Stimulated activated memory B cell treated with anti-CD40 and anti-IgM and Interleukin-4, amounts not matched to agents 10 μg/mL and 1 μg/mL and 100 μg/mL, for 72 hours (primary cell): ENCODE measurements around the gene BPIFB3.

Experiments
- ATAC-seq: fragments of 150-1000 bp; cut with Tn5 transposase; 2 replicates; pipeline ENCODE4 v1.10.0; 2021
- H3K27ac Mint-ChIP-seq: one replicate; pipeline ENCODE4 v1.8.0; 2022; ENCODE audit warnings: mild to moderate bottlenecking, mixed read lengths
- H3K27me3 Mint-ChIP-seq: one replicate; pipeline ENCODE4 v1.8.0; 2022; ENCODE audit warnings: mixed read lengths
- H3K36me3 Mint-ChIP-seq: one replicate; pipeline ENCODE4 v1.8.0; 2022; ENCODE audit warnings: mixed read lengths
- H3K4me1 Mint-ChIP-seq: one replicate; pipeline ENCODE4 v1.8.0; 2022; ENCODE audit warnings: mixed read lengths
- H3K4me3 Mint-ChIP-seq: one replicate; pipeline ENCODE4 v1.8.0; 2022; ENCODE audit warnings: mild to moderate bottlenecking, moderate library complexity, mixed read lengths
- H3K9me3 Mint-ChIP-seq: one replicate; pipeline ENCODE4 v1.8.0; 2022; ENCODE audit warnings: mixed read lengths

Gene BPIFB3

GRCh38 chr20:33012327-33013189 is 41.1 kb upstream of the BPIFB3 start:
- Mint-ChIP-seq H3K36me3 (no peaks in the 10 kb centered on the region), H3K4me3 (no peak overlapping the region), H3K4me1 (peaks cover 8% of the 10 kb centered on the region), H3K27me3 (peaks cover 17% of the 10 kb centered on the region), H3K27ac (no peak overlapping the region), H3K9me3 (no peaks in the 10 kb centered on the region)
- no peak for ATAC-seq

GRCh38 chr20:33013701-33014326 is 39.9 kb upstream of the BPIFB3 start:
- Mint-ChIP-seq H3K9me3 (no peaks in the 10 kb centered on the region), H3K27ac (no peak overlapping the region), H3K4me3 (no peak overlapping the region), H3K4me1 (peaks cover 6% of the 10 kb centered on the region), H3K27me3 (peaks cover 17% of the 10 kb centered on the region), H3K36me3 (no peaks in the 10 kb centered on the region)
- ATAC-seq: no peak

- H3K4me3 Mint-ChIP-seq: no peak overlapping the region
- H3K27ac Mint-ChIP-seq: no peak overlapping the region
- no peak for ATAC-seq
- H3K27me3 Mint-ChIP-seq: peaks cover 17% of the 10 kb centered on the region
- no peaks in the 10 kb centered on the region for H3K9me3 Mint-ChIP-seq
- H3K4me1 Mint-ChIP-seq: no peaks in the 10 kb centered on the region
- H3K36me3 Mint-ChIP-seq: no peaks in the 10 kb centered on the region
Observed at GRCh38 chr20:33014336-33015113, 39.2 kb upstream of the BPIFB3 start.

GRCh38 chr20:33015114-33015484 is 38.6 kb upstream of the BPIFB3 start:
- Mint-ChIP-seq H3K4me1 (no peaks in the 10 kb centered on the region), H3K27ac (no peak overlapping the region), H3K4me3 (no peak overlapping the region)

GRCh38 chr20:33015700-33016580 is 37.8 kb upstream of the BPIFB3 start:
- no peak for ATAC-seq
- Mint-ChIP-seq H3K4me1 (peaks cover under 1% of the 10 kb centered on the region), H3K36me3 (no peaks in the 10 kb centered on the region), H3K27ac (no peak overlapping the region), H3K27me3 (peaks cover 17% of the 10 kb centered on the region), H3K9me3 (peaks cover 2% of the 10 kb centered on the region), H3K4me3 (no peak overlapping the region)

More at GRCh38 chr20:33015114-33015484, 38.6 kb upstream of the BPIFB3 start:
- H3K27me3 Mint-ChIP-seq: peaks cover 17% of the 10 kb centered on the region
- peaks cover 2% of the 10 kb centered on the region for H3K9me3 Mint-ChIP-seq
- H3K36me3 Mint-ChIP-seq: no peaks in the 10 kb centered on the region
- no peak for ATAC-seq

- Mint-ChIP-seq H3K27me3 (peaks cover 17% of the 10 kb centered on the region), H3K36me3 (no peaks in the 10 kb centered on the region), H3K9me3 (peaks cover 2% of the 10 kb centered on the region), H3K4me3 (no peak overlapping the region), H3K4me1 (peaks cover 7% of the 10 kb centered on the region), H3K27ac (no peak overlapping the region)
- ATAC-seq: no peak
Observed at GRCh38 chr20:33016581-33017109, 37.1 kb upstream of the BPIFB3 start.

GRCh38 chr20:33017542-33017941 is 36.2 kb upstream of the BPIFB3 start:
- no peaks in the 10 kb centered on the region for H3K36me3 Mint-ChIP-seq
- H3K9me3 Mint-ChIP-seq: peaks cover 2% of the 10 kb centered on the region
- peaks cover 8% of the 10 kb centered on the region for H3K4me1 Mint-ChIP-seq
- peaks cover 17% of the 10 kb centered on the region for H3K27me3 Mint-ChIP-seq
- no peak overlapping the region for H3K27ac Mint-ChIP-seq
- ATAC-seq: no peak
- no peak overlapping the region for H3K4me3 Mint-ChIP-seq

- Mint-ChIP-seq H3K36me3 (no peaks in the 10 kb centered on the region), H3K4me1 (peaks cover 8% of the 10 kb centered on the region), H3K9me3 (peaks cover 2% of the 10 kb centered on the region), H3K27ac (no peak overlapping the region), H3K4me3 (no peak overlapping the region), H3K27me3 (peaks cover 17% of the 10 kb centered on the region)
- ATAC-seq: no peak
Observed at GRCh38 chr20:33018169-33018931, 35.4 kb upstream of the BPIFB3 start.

GRCh38 chr20:33019465-33020277 is 34.0 kb upstream of the BPIFB3 start:
- ATAC-seq: no peak
- Mint-ChIP-seq H3K4me1 (peaks cover 8% of the 10 kb centered on the region), H3K36me3 (no peaks in the 10 kb centered on the region), H3K4me3 (no peak overlapping the region), H3K27me3 (peaks cover 17% of the 10 kb centered on the region), H3K27ac (no peak overlapping the region), H3K9me3 (peaks cover 2% of the 10 kb centered on the region)

GRCh38 chr20:33020278-33021161 is 33.2 kb upstream of the BPIFB3 start:
- Mint-ChIP-seq H3K4me3 (no peak overlapping the region), H3K4me1 (peaks cover 8% of the 10 kb centered on the region), H3K27me3 (peaks cover 8% of the 10 kb centered on the region), H3K9me3 (peaks cover 2% of the 10 kb centered on the region), H3K27ac (no peak overlapping the region), H3K36me3 (no peaks in the 10 kb centered on the region)
- no peak for ATAC-seq

GRCh38 chr20:33021879-33022278 is 31.8 kb upstream of the BPIFB3 start:
- peaks cover 8% of the 10 kb centered on the region for H3K4me1 Mint-ChIP-seq
- no peaks in the 10 kb centered on the region for H3K27me3 Mint-ChIP-seq
- no peak overlapping the region for H3K4me3 Mint-ChIP-seq
- no peak for ATAC-seq
- H3K9me3 Mint-ChIP-seq: peaks cover 2% of the 10 kb centered on the region
- H3K36me3 Mint-ChIP-seq: no peaks in the 10 kb centered on the region
- no peak overlapping the region for H3K27ac Mint-ChIP-seq

GRCh38 chr20:33022289-33022688 is 31.4 kb upstream of the BPIFB3 start:
- Mint-ChIP-seq H3K4me3 (no peak overlapping the region), H3K27ac (no peak overlapping the region), H3K9me3 (peaks cover 2% of the 10 kb centered on the region), H3K4me1 (peaks cover 8% of the 10 kb centered on the region), H3K27me3 (no peaks in the 10 kb centered on the region), H3K36me3 (no peaks in the 10 kb centered on the region)
- no peak for ATAC-seq
